A549 (cell line): ENCODE data around the gene CNTN2.

ENCODE experiments used
- CBX8 ChIP-seq: fragments of 200-600 bp; sonication (generic); IDR thresholded peaks from 2 replicates; pipeline ENCODE4 v1.6.1; 2016
- CEBPB ChIP-seq, 2 experiments: fragments of >200 bp in 1 of 2; sonication (Bioruptor Twin) in 1 of 2; formaldehyde crosslinking in 1 of 2; IDR thresholded peaks; 2 replicates each; pipeline ENCODE4 v1.6.1; 2012 to 2016
- CHD4 ChIP-seq: fragments of 200-600 bp; sonication (generic); IDR thresholded peaks from 2 replicates; pipeline ENCODE4 v1.6.1; 2016; ENCODE audit warnings: antibody characterized with exemption, mild to moderate bottlenecking, borderline replicate concordance
- EP300 ChIP-seq, 2 experiments: fragments of >200 bp; sonication (Bioruptor Twin); formaldehyde crosslinking; IDR thresholded peaks; 2 replicates in 1 of 2; 3 replicates in 1 of 2; pipeline ENCODE4 v1.6.1; 2016 to 2017
- JUN ChIP-seq, 2 experiments: fragments of >200 bp; sonication (Bioruptor Twin); formaldehyde crosslinking; IDR thresholded peaks; 2 replicates in 1 of 2; 3 replicates in 1 of 2; pipeline ENCODE4 v1.6.1; 2016 to 2017
- POLR2A ChIP-seq: IDR thresholded peaks from 2 replicates; pipeline ENCODE4 v1.6.1; 2012; ENCODE audit warnings: mild to moderate bottlenecking, low read length
- RFX5 ChIP-seq: fragments of 450-650 bp; IDR thresholded peaks from 2 replicates; pipeline ENCODE4 v1.7.1; 2014; ENCODE audit warnings: antibody characterized with exemption, mild to moderate bottlenecking, moderate library complexity
- SMC3 ChIP-seq: fragments of >200 bp; sonication (Bioruptor Twin); formaldehyde crosslinking; IDR thresholded peaks from 3 replicates; pipeline ENCODE4 v1.6.1; 2018; ENCODE audit warnings: inconsistent platforms
- TF ChIP-seq, protein P1 (sequence below): fragments of >200 bp; sonication (Bioruptor Twin); formaldehyde crosslinking; IDR thresholded peaks from 3 replicates; pipeline ENCODE4 v1.5.1; 2016

DNA sequence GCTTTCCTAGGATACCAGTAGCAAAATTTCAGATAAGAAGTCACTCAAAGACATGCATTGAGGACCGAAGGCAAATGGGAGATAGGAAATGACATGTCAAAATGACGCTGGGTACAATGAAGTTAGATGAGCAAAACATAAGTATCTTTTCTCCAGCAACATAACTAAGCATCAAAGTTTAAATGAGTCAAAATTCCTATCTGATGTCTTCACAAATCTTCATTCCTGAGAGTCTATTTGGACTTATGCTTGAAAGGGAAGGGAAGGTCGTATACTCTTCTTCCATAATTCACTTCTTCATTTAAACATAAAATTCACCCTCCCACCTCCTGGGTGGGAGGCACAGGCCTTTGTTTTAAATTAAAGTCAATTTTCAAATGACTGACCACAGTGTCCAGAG is 45.3 kb downstream of the CNTN2 start:
- no peak for TF ChIP-seq EP300 (IDR thresholded peaks at IDR 0.05)
- TF ChIP-seq CEBPB (IDR thresholded peaks at IDR 0.05) = no peak
- TF ChIP-seq, protein P1, sequence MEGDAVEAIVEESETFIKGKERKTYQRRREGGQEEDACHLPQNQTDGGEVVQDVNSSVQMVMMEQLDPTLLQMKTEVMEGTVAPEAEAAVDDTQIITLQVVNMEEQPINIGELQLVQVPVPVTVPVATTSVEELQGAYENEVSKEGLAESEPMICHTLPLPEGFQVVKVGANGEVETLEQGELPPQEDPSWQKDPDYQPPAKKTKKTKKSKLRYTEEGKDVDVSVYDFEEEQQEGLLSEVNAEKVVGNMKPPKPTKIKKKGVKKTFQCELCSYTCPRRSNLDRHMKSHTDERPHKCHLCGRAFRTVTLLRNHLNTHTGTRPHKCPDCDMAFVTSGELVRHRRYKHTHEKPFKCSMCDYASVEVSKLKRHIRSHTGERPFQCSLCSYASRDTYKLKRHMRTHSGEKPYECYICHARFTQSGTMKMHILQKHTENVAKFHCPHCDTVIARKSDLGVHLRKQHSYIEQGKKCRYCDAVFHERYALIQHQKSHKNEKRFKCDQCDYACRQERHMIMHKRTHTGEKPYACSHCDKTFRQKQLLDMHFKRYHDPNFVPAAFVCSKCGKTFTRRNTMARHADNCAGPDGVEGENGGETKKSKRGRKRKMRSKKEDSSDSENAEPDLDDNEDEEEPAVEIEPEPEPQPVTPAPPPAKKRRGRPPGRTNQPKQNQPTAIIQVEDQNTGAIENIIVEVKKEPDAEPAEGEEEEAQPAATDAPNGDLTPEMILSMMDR = no peak
- TF ChIP-seq CHD4 = no peak
- TF ChIP-seq RFX5 = no peak
- no peak for TF ChIP-seq CBX8
- no peak for TF ChIP-seq SMC3
- TF ChIP-seq POLR2A = no peak
- no peak for TF ChIP-seq JUN (IDR thresholded peaks at IDR 0.05)
